ENCODE data around the gene KCNH1. TPM values are rescaled to one million over a fixed set of nuclear protein-coding genes. Genes with fewer than 3 reads are reported as not detected.

KCNH1 gene
- total RNA-seq, 4 donors from 2014 or later, result 0.29 to 0.67 (median 0.38) TPM

GRCh38 chr1:210731597-210731996 lies 402.4 kb downstream of the KCNH1 start:
- Histone ChIP-seq H3K4me3 (no peak overlapping the region), H3K36me3 (no peaks in the 10 kb centered on the region), H3K27me3 (no peaks in the 10 kb centered on the region), H3K27ac (no peak overlapping the region), H3K9me3 (no peaks in the 10 kb centered on the region), H3K4me1 (no peaks in the 10 kb centered on the region)
- intact Hi-C loops (cut with DNase I; ENCODE audit: low total_unique reads), result no loop called here
- ATAC-seq (no peak), DNase-seq (no peak)
- TF ChIP-seq CTCF (IDR thresholded peaks at IDR 0.05 in 4 of 5, conservative IDR thresholded peaks at IDR 0.05 in 1 of 5), result no peak
- TF ChIP-seq POLR2A (IDR thresholded peaks at IDR 0.05), result no peak
- in situ Hi-C loops (cut with MboI; ENCODE audit: low sequenced_read_pairs in 4 of 4), result no loop called here

- intact Hi-C loops (cut with DNase I; ENCODE audit: low total_unique reads) (no loop called here), in situ Hi-C loops (cut with MboI; ENCODE audit: low sequenced_read_pairs in 4 of 4) (no loop called here)
- Histone ChIP-seq H3K36me3 (no peaks in the 10 kb centered on the region), H3K27ac (no peak overlapping the region), H3K4me1 (no peaks in the 10 kb centered on the region), H3K27me3 (no peaks in the 10 kb centered on the region), H3K9me3 (no peaks in the 10 kb centered on the region), H3K4me3 (no peak overlapping the region)
- no peak for ATAC-seq
- no peak for TF ChIP-seq CTCF (IDR thresholded peaks at IDR 0.05 in 4 of 5, conservative IDR thresholded peaks at IDR 0.05 in 1 of 5)
- TF ChIP-seq POLR2A (IDR thresholded peaks at IDR 0.05), result no peak
- no peak for DNase-seq
These were observed 402.8 kb downstream of the KCNH1 start for GRCh38 chr1:210731193-210731592.

- intact Hi-C loops (cut with DNase I; ENCODE audit: low total_unique reads), result no loop called here
- TF ChIP-seq POLR2A (IDR thresholded peaks at IDR 0.05) (no peak), CTCF (IDR thresholded peaks at IDR 0.05 in 4 of 5, conservative IDR thresholded peaks at IDR 0.05 in 1 of 5) (no peak)
- DNase-seq (no peak), ATAC-seq (no peak)
- Histone ChIP-seq H3K27ac (no peak overlapping the region), H3K27me3 (no peaks in the 10 kb centered on the region), H3K36me3 (no peaks in the 10 kb centered on the region), H3K4me3 (no peak overlapping the region), H3K4me1 (no peaks in the 10 kb centered on the region), H3K9me3 (no peaks in the 10 kb centered on the region)
- in situ Hi-C loops (cut with MboI; ENCODE audit: low sequenced_read_pairs in 4 of 4), result no loop called here
These were observed 403.9 kb downstream of the KCNH1 start for GRCh38 chr1:210730023-210730422.

GRCh38 chr1:210728437-210729149 lies 405.4 kb downstream of the KCNH1 start:
- no peak for DNase-seq
- no peaks in the 10 kb centered on the region for H3K27me3 ChIP-seq
- intact Hi-C loops (cut with DNase I; ENCODE audit: low total_unique reads) (no loop called here), in situ Hi-C loops (cut with MboI; ENCODE audit: low sequenced_read_pairs in 4 of 4) (no loop called here)
- H3K9me3 ChIP-seq, result no peaks in the 10 kb centered on the region
- no peak for TF ChIP-seq CTCF (IDR thresholded peaks at IDR 0.05 in 4 of 5, conservative IDR thresholded peaks at IDR 0.05 in 1 of 5)
- no peak for TF ChIP-seq POLR2A (IDR thresholded peaks at IDR 0.05)
- no peak overlapping the region for H3K4me3 ChIP-seq
- H3K27ac ChIP-seq, result no peak overlapping the region
- H3K4me1 ChIP-seq, result no peaks in the 10 kb centered on the region
- no peaks in the 10 kb centered on the region for H3K36me3 ChIP-seq
- ATAC-seq, result no peak

- intact Hi-C loops (cut with DNase I; ENCODE audit: low total_unique reads), result no loop called here
- no peak overlapping the region for H3K4me3 ChIP-seq
- no peak for DNase-seq
- no peaks in the 10 kb centered on the region for H3K36me3 ChIP-seq
- no peaks in the 10 kb centered on the region for H3K9me3 ChIP-seq
- no peak for ATAC-seq
- no peaks in the 10 kb centered on the region for H3K27me3 ChIP-seq
- no peak overlapping the region for H3K27ac ChIP-seq
- H3K4me1 ChIP-seq, result no peaks in the 10 kb centered on the region
- TF ChIP-seq POLR2A (IDR thresholded peaks at IDR 0.05) (no peak), CTCF (IDR thresholded peaks at IDR 0.05 in 4 of 5, conservative IDR thresholded peaks at IDR 0.05 in 1 of 5) (no peak)
- in situ Hi-C loops (cut with MboI; ENCODE audit: low sequenced_read_pairs in 4 of 4), result no loop called here
These were observed 406.2 kb downstream of the KCNH1 start for GRCh38 chr1:210727709-210728108.
